GM21723 (cell line): ENCODE results near the gene ZBTB44.
A peak's percentile ranks its signal among the peaks of the same experiment; 100 is the strongest.
"Not testable (repeated sequence)": the region's sequence is repeated elsewhere in the genome, so short reads cannot be mapped to it uniquely, and the experiment has no call there.

Experiments
- ATAC-seq: cut with Tn5 transposase; IDR thresholded peaks from one replicate; pipeline ENCODE4 v1.9.1; 2021; ENCODE audit warnings: mild to moderate bottlenecking, moderate library complexity; ENCODE audit not compliant: unreplicated experiment

Gene ZBTB44

GRCh38 chr11:130313383-130314183, 1.1 kb downstream of the ZBTB44 start:
- no peak for ATAC-seq

DNA sequence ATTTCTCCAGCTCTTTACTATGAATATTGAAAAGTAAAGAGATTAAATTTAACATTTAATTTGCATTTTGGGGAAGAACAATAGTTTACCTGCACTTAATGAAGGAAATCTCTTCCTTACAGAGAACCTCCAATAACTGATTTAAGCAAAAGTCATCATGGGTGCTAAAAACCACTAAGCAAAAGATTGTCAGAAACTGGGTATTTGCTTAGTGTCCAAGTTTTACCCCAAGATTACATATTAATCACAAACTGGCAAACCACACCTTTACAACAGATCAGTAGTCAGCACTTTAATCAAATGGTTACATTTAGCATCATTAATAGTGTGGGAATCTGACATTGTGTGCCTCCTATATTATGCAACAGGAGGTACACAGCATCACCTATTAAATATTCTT, 2.7 kb downstream of the ZBTB44 start:
- ATAC-seq: no peak

GRCh38 chr11:130310622-130311021, 4.1 kb downstream of the ZBTB44 start:
- ATAC-seq: no peak

DNA sequence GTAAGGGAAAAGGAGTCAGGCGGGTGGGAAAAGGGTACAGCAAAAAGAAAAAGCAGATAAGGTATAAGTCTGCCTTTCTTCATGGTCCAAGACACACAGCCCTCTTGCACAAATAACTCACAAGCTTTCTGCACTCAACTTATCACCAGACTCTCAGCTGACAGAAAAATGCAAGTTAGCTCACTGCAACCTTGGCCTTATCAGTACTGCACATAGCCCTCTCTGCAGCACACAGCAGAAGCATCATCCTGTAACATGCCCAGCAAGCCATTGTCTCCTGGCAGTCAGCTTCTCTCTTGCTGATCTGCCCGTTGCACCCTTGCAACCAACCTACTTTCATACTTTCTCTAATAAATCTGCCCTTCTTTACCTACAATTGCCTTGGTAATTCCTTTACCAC, 5.8 kb downstream of the ZBTB44 start:
- no peak for ATAC-seq

DNA sequence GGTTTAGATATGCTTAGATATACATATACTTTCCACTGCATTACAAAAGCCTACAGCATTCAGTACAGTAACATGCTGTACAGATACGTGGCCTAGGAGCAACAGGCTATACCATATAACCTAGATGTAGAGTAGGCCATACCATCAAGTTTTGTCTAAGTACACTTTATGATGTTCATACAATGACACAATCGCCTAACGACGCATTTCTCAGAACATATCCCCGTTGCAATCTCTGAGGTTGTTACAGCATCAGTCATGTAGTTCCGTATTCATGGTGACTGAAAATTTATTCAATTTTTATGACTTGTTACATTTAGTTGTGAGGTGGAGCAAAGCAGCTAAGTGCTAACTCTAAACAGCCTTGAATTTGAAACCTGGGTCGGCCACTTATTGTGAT, 6.7 kb downstream of the ZBTB44 start:
- ATAC-seq: no peak

- no peak for ATAC-seq
Measured at GRCh38 chr11:130304651-130305050, 10.1 kb downstream of the ZBTB44 start.

- peak; percentile 27 for ATAC-seq
Measured at GRCh38 chr11:130301002-130301401, 13.7 kb downstream of the ZBTB44 start.

DNA sequence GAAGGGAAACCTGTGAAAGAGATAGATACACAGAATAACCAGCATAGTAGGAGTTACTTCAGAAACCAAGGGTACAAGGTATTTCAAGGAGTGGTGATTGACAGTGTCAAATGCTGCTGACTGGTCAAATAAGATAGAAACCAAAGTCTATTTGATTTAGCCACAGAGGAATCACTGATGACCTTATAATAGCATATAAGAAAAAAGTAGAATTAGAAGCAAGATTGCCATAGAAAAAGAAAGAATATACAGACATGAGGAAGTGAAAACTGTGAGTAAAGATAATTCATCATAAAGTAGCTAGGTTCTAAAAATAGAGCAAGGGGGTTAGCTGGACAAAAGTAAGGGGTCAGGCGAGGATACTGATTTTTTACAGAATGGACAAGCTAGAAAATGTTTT, 14.2 kb downstream of the ZBTB44 start:
- peak; percentile 77 for ATAC-seq

- ATAC-seq: no peak
Measured at GRCh38 chr11:130299978-130300377, 14.7 kb downstream of the ZBTB44 start.

GRCh38 chr11:130295657-130296056, 19.1 kb downstream of the ZBTB44 start:
- ATAC-seq: no peak

DNA sequence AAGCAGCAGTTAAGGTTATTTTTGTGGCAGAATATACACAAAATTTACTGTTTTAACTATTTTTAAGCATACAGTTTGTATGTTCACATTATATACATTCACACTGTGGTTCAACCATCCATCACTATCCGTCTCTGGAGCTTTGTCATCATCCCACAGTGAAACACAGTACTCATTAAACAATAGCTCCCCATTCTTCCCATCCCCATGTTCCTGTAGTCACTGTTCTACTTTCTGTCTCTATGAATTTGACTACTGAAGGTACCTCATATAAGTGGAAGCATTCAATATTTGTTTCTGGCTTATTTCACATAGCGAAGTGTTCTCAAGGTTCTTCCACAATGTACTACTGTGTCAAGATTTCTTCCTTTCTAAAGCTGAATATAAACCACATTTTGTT, 32.6 kb downstream of the ZBTB44 start:
- no peak for ATAC-seq

- not testable (repeated sequence) for ATAC-seq
Measured at GRCh38 chr11:130281341-130281740, 33.4 kb downstream of the ZBTB44 start.

GRCh38 chr11:130279989-130280388, 34.7 kb downstream of the ZBTB44 start:
- no peak for ATAC-seq

DNA sequence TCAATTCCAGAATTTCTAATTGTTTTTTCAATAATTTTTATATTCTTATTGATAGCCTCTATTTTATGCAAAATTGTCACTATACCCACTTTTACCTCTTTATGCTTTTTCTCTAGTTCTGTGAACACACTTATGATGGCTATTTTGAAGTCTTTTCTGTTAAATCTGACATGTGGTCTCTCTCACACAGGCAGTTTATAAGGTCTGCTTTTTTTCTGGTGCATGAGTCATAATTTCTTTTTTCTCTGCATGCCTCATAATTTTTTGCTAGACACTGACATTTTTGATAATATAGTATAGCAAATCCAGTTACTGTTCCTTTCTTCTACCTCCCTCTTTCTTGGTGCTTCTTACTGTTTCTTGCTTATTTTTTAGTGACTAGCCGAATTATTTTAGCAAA, 36.0 kb downstream of the ZBTB44 start:
- no peak for ATAC-seq

- ATAC-seq: peak; percentile 86
Measured at GRCh38 chr11:130278151-130278550, 36.6 kb downstream of the ZBTB44 start.

DNA sequence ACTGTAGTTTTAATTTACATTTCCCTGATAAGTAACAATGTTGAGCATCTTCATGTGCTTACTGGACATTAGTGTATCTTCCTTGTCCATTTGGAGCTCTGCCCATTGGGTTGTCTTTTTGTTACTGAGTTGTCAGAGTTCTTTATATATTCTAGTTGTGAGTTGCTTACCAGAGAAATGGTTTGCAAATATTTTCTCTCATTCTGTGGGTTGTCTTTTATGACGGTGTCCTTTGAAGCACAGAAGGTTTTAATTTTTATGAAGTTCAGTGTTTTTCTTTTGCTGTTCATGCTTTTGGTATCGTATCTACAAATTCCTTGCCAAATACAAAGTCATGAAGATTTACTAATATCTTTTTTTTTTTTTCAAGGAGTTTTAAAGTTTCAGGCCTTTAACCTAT, 42.4 kb downstream of the ZBTB44 start:
- ATAC-seq: no peak

GRCh38 chr11:130269326-130269943, 45.3 kb downstream of the ZBTB44 start:
- ATAC-seq: peak; percentile 92

DNA sequence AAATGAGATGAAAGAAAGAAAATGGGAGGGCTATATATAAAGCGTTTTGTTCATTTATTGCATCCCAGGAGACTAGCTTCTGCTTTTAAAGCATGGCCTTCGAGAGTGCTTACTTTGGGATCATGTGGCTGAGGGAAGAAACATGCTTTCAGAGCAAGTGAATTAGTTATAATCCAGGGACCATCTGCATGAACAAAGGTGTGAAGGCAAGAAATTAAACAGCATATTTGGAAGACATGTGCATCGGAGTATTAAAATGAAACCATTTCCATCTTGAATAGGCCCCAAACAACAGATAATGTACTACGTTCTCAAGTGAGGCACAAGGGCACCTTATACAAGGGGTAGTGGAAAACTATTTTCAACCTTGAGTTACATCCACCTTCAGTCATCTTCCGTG, 51.4 kb downstream of the ZBTB44 start:
- ATAC-seq: no peak

DNA sequence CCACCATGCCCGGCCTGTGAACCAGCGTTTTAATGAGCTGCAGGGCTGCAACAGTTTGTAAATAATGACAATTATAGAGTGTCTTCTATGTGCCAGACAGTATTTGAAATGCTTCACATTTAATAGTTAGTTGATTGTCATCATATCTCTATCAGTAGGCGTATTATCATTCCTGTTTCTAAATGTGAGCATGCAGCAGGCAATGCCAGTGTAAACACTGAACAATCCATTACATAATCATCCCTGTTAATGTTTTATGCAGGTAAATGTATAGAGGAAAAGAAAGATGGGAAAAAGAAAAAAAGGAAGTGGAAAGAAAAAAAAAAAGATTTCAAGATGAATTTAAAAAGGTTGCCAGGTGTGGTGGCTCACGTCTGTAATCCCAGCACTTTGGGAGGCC, 52.3 kb downstream of the ZBTB44 start:
- no peak for ATAC-seq

DNA sequence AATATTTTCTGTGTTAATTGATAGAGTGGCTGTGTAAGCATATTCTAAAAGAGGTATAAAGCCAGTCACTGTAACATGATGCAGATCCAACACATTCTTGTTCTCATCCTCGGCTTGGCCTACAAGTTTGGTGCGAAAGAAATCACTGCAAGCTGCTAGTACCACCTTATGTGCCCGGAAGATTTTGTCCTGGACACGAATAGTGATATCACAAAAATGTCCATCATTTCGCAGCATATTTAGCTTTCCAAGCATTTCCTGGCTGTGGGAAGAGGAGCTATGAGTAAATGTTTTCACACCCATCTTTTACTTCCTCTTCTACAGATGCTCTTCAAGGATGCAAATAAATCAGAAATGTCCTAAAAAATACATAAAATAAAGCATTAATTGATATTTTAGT, 53.1 kb downstream of the ZBTB44 start:
- no peak for ATAC-seq

GRCh38 chr11:130260742-130261141, 54.0 kb downstream of the ZBTB44 start:
- no peak for ATAC-seq

DNA sequence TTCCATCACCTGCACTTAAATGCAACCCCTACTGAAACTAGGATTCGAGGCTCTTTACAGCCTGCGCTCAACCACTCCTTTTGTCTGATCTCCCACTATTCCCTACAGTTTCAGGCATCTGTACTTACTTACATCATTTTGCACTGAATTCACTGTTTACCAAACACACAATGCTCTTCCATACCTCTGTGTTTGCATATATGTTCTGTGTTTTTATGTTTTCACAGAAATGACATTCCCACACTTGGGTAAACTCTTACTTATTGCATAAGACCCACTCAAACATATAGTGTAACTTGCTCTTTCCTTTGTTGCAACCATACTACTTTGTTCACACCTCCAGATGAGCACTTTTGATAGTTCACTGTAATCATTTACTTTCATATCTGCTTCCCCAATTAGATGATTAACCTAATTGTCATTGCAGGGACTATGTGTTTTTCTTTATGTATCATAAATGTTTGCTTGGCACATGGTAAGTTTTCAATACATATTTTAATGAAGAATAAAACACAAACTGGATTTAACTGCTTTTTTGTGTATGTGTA, 54.6 kb downstream of the ZBTB44 start:
- ATAC-seq: no peak
